B cell (primary cell): Measurements from ENCODE around the gene CRNN. TPM values are rescaled to one million over a fixed set of nuclear protein-coding genes. Genes with fewer than 3 reads are reported as not detected.

ENCODE experiments used
- ATAC-seq: fragments of 200-7000 bp; cut with Tn5 transposase; one replicate; pipeline ENCODE4 v1.10.0; 2021; ENCODE audit warnings: low read depth, mild to moderate bottlenecking, moderate number of reproducible peaks, moderate library complexity
- CTCF ChIA-PET: fragments of 350-600 bp; sonication (Branson Sonifier 250); formaldehyde crosslinking; loops from one replicate; lab custom pipeline; 2021; ENCODE audit warnings: antibody characterized with exemption, inconsistent platforms; lab: Charles Lee
- POLR2A ChIA-PET: fragments of 350-600 bp; sonication (Branson Sonifier 250); formaldehyde crosslinking; loops from one replicate; lab custom pipeline; 2021; ENCODE audit warnings: antibody characterized with exemption; lab: Charles Lee
- DNase-seq: peaks from one replicate; pipeline ENCODE4 v3.0.0; 2013
- H2AFZ ChIP-seq: 2 replicates; pipeline ENCODE4 v1.6.1; 2012; ENCODE audit warnings: mild to moderate bottlenecking, low read depth, low read length; ENCODE audit not compliant: insufficient read depth, poor library complexity, severe bottlenecking
- H3K27ac ChIP-seq, 2 donors: 1 replicate in 1 of 2; 2 replicates in 1 of 2; pipeline ENCODE4 v1.5.1; 2012 to 2013; ENCODE audit warnings: low read length in 2 of 2, mild to moderate bottlenecking in 2 of 2, moderate library complexity in 1 of 2
- H3K27me3 ChIP-seq, 4 experiments: fragments of 200-600 bp in 1 of 4; sonication (generic) in 1 of 4; replicated peaks in 1 of 4; 1 replicate in 2 of 4; 2 replicates in 2 of 4; pipeline versions ENCODE4 v1.6.1 to v1.7.0; 2013 to 2016; ENCODE audit warnings: low read length in 3 of 4, mild to moderate bottlenecking in 2 of 4, mixed read lengths in 1 of 4, moderate library complexity in 1 of 4; ENCODE audit not compliant: insufficient read depth in 4 of 4, control insufficient read depth in 3 of 4; ENCODE audit errors: control extremely low read depth in 1 of 4
- H3K36me3 ChIP-seq, 2 experiments: replicated peaks in 1 of 2; 1 replicate in 1 of 2; 2 replicates in 1 of 2; pipeline versions ENCODE4 v1.6.1 to v1.7.1; 2013; ENCODE audit warnings: low read length in 1 of 2; ENCODE audit not compliant: insufficient read depth in 2 of 2, control insufficient read depth in 1 of 2; ENCODE audit errors: control extremely low read depth in 1 of 2, extremely low read depth in 1 of 2
- H3K4me1 ChIP-seq, 2 donors: fragments of 200-600 bp in 1 of 2; sonication (generic) in 1 of 2; 1 replicate in 1 of 2; 2 replicates in 1 of 2; pipeline versions ENCODE4 v1.5.1 to v1.6.1; 2013 to 2017; ENCODE audit warnings: low read length in 2 of 2; ENCODE audit not compliant: control insufficient read depth in 2 of 2, insufficient read depth in 2 of 2
- H3K4me2 ChIP-seq: replicated peaks from 2 replicates; pipeline ENCODE3; 2012; ENCODE audit warnings: mild to moderate bottlenecking, low read depth, low read length; ENCODE audit not compliant: poor library complexity, severe bottlenecking
- H3K4me3 ChIP-seq, 5 experiments: fragments of 200-600 bp in 1 of 5; sonication (generic) in 1 of 5; 1 replicate in 3 of 5; 2 replicates in 2 of 5; pipeline versions ENCODE4 v1.5.1 to v1.7.0; 2011 to 2016; ENCODE audit warnings: low read length in 4 of 5, mild to moderate bottlenecking in 4 of 5, low read depth in 2 of 5, control low read depth in 1 of 5, moderate library complexity in 1 of 5; ENCODE audit not compliant: insufficient read depth in 1 of 5; ENCODE audit errors: control extremely low read depth in 1 of 5, extremely low read depth in 1 of 5
- H3K79me2 ChIP-seq: fragments of 200-600 bp; sonication (generic); one replicate; pipeline ENCODE4 v1.6.0; 2016; ENCODE audit warnings: low read length; ENCODE audit not compliant: control insufficient read depth, insufficient read depth
- H3K9ac ChIP-seq: fragments of 200-600 bp; sonication (generic); 2 replicates; pipeline ENCODE4 v1.6.1; 2017; ENCODE audit warnings: mild to moderate bottlenecking, low read length, moderate library complexity
- H3K9me3 ChIP-seq, 3 donors: one replicate each; pipeline versions ENCODE4 v1.6.1 to v1.7.1; 2013; ENCODE audit warnings: low read length in 2 of 3; ENCODE audit not compliant: control insufficient read depth in 2 of 3, insufficient read depth in 1 of 3; ENCODE audit errors: control extremely low read depth in 1 of 3
- H4K20me1 ChIP-seq: 2 replicates; pipeline ENCODE4 v1.6.0; 2012; ENCODE audit warnings: mild to moderate bottlenecking, low read length; ENCODE audit not compliant: insufficient read depth, control insufficient read depth, poor library complexity, severe bottlenecking
- H3K27ac Mint-ChIP-seq: one replicate; pipeline ENCODE4 v1.8.0; 2021; ENCODE audit warnings: mixed read lengths
- H3K27me3 Mint-ChIP-seq: one replicate; pipeline ENCODE4 v1.8.0; 2021; ENCODE audit warnings: mixed read lengths
- H3K4me1 Mint-ChIP-seq: one replicate; pipeline ENCODE4 v1.8.0; 2021; ENCODE audit warnings: mixed read lengths
- H3K4me3 Mint-ChIP-seq: one replicate; pipeline ENCODE4 v1.8.0; 2021; ENCODE audit warnings: mixed read lengths
- H3K9me3 Mint-ChIP-seq: one replicate; pipeline ENCODE4 v1.8.0; 2022; ENCODE audit warnings: mixed read lengths; ENCODE audit not compliant: insufficient read depth
- EZH2 ChIP-seq: IDR thresholded peaks from 2 replicates; pipeline ENCODE4 v1.6.1; 2012; ENCODE audit warnings: borderline replicate concordance, low read depth, mild to moderate bottlenecking, moderate library complexity, low read length; ENCODE audit not compliant: insufficient read depth, poor library complexity, severe bottlenecking
- WGBS: methylation state at CpG from one replicate; pipeline ENCODE4 v1.1.5; 2013; ENCODE audit warnings: missing lambda C conversion rate; ENCODE audit not compliant: insufficient coverage; 5-methylcytosine and 5-hydroxymethylcytosine counted together
- intact Hi-C: fragments of 100-400 bp; cut with micrococcal nuclease; formaldehyde crosslinking; loops from one replicate; pipeline ENCODE4 v1.10.0; 2022
- polyA plus RNA-seq: library from polyadenylated mRNA; depleted of rRNA; stranded (reverse); fragments of >200 nt; gene quantifications from 2 replicates; pipeline ENCODE4 v1.2.3, GENCODE V29; 2012
- total RNA-seq, 2 donors: library from RNA; stranded (reverse); fragments of 120-200 nt in 1 of 2; gene quantifications; 1 replicate in 1 of 2; 2 replicates in 1 of 2; pipeline versions ENCODE4 v1.2.3 to v1.2.4, GENCODE V29; 2013 to 2022
- TF ChIP-seq, protein P1 (sequence below): fragments of 200-600 bp; IDR thresholded peaks from one replicate; pipeline ENCODE4 v1.8.0; 2022; ENCODE audit warnings: antibody characterized with exemption, mild to moderate bottlenecking

The CRNN gene
- total and polyA plus RNA-seq, 2 donors (not counting 1 experiment from before 2014, with no cell fraction given): not detected

DNA sequence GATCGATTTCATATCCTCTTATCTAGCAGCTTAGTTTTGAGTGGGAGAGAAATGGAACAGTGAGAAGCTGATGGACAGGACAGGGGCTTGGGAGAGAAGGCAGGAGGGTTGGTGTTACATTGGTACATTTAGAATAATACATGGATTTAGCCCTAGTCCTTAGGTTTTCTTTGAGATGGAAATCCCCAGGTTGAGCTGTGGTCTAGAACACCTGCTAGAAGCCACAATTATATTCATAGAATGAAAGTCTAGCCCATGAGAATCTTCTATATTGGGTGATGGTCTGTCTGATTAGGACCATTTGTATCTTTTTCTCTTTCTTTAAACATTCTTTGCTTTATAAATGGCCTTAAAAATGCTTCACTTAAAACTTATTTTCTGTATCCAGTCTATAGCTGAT is 19.9 kb downstream of the CRNN start:
- no peak overlapping the region for H3K27ac ChIP-seq
- ChIA-PET CTCF (interaction anchor here (0.6 kb wide), 1 partner anchor 70 kb away, joined by 3 read pairs; no protein-coding TSS in a partner anchor), POLR2A (no interaction called here)
- no peak for TF ChIP-seq EZH2
- TF ChIP-seq, protein P1, sequence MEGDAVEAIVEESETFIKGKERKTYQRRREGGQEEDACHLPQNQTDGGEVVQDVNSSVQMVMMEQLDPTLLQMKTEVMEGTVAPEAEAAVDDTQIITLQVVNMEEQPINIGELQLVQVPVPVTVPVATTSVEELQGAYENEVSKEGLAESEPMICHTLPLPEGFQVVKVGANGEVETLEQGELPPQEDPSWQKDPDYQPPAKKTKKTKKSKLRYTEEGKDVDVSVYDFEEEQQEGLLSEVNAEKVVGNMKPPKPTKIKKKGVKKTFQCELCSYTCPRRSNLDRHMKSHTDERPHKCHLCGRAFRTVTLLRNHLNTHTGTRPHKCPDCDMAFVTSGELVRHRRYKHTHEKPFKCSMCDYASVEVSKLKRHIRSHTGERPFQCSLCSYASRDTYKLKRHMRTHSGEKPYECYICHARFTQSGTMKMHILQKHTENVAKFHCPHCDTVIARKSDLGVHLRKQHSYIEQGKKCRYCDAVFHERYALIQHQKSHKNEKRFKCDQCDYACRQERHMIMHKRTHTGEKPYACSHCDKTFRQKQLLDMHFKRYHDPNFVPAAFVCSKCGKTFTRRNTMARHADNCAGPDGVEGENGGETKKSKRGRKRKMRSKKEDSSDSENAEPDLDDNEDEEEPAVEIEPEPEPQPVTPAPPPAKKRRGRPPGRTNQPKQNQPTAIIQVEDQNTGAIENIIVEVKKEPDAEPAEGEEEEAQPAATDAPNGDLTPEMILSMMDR: no peak
- Mint-ChIP-seq H3K27me3 (peaks cover 52% of the 10 kb centered on the region), H3K4me3 (no peak overlapping the region), H3K27ac (no peak overlapping the region), H3K9me3 (no peaks in the 10 kb centered on the region), H3K4me1 (no peaks in the 10 kb centered on the region)
- peaks cover 0 to 39% (median 5%) of the 10 kb centered on the region in 4 experiments for H3K27me3 ChIP-seq
- H3K4me2 ChIP-seq: no peak overlapping the region
- H3K4me1 ChIP-seq: no peaks in the 10 kb centered on the region
- DNase-seq: no peak
- ATAC-seq: no peak
- intact Hi-C loops: no loop called here
- no peaks in the 10 kb centered on the region for H3K36me3 ChIP-seq
- H3K9me3 ChIP-seq: no peaks in the 10 kb centered on the region
- no peak overlapping the region for H3K9ac ChIP-seq
- H3K79me2 ChIP-seq: no peaks in the 10 kb centered on the region
- no peak overlapping the region for H2AFZ ChIP-seq
- H3K4me3 ChIP-seq: no peak overlapping the region
- WGBS: no CpG with 5 or more reads among the region's 1 CpG
- H4K20me1 ChIP-seq: no peaks in the 10 kb centered on the region

DNA sequence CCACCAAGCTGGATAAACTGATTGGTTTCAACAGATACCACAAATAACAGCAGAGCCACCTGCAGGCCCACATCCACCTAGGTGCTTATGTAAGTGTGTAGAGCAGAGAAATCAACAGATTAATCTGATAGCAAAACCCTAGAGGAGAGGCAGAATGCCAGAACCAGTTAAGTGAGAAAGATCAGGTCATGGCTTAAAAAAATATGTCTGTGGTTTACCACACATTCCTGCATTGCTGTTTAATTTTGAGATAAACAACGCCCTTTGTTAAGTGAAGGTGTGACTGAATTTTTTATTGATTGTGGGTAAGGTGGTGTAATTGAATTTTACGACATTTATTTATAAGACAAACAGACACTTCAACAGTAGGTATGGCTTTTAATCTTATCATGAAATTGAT is 21.2 kb downstream of the CRNN start:
- CTCF ChIA-PET: interaction anchor here (1.0 kb wide), 1 partner anchor 46 kb away, joined by 3 read pairs; no protein-coding TSS in a partner anchor
- Histone ChIP-seq H3K79me2 (no peaks in the 10 kb centered on the region), H3K27ac (no peak overlapping the region), H4K20me1 (no peaks in the 10 kb centered on the region), H3K36me3 (no peaks in the 10 kb centered on the region), H3K27me3 (peaks cover 0 to 43% (median 3%) of the 10 kb centered on the region in 4 experiments), H2AFZ (no peak overlapping the region), H3K4me3 (no peak overlapping the region), H3K9ac (no peak overlapping the region), H3K4me2 (no peak overlapping the region), H3K4me1 (no peaks in the 10 kb centered on the region), H3K9me3 (no peaks in the 10 kb centered on the region)
- DNase-seq (no peak), ATAC-seq (no peak)
- Mint-ChIP-seq H3K4me3 (no peak overlapping the region), H3K27me3 (peaks cover 61% of the 10 kb centered on the region), H3K4me1 (no peaks in the 10 kb centered on the region), H3K9me3 (no peaks in the 10 kb centered on the region), H3K27ac (no peak overlapping the region)
- intact Hi-C loops: no loop called here
- POLR2A ChIA-PET: no interaction called here
- WGBS: no CpG with 5 or more reads among the region's 2 CpGs
- TF ChIP-seq, protein P1: no peak
- TF ChIP-seq EZH2: no peak
